Hindlimb muscle (tissue), 1 donor: ENCODE results near the gene GCM1. TPM values are rescaled to one million over a fixed set of nuclear protein-coding genes. Genes with fewer than 3 reads are reported as not detected.

Experiments
- DNase-seq: peaks from one replicate; pipeline ENCODE4 v3.0.0-alpha.2; 2013
- polyA plus RNA-seq: library from polyadenylated mRNA; unstranded; fragments of 120-200 nt; gene quantifications from one replicate; pipeline ENCODE4 v1.2.1, GENCODE V29; 2013; ENCODE audit not compliant: insufficient read length

Gene GCM1
- polyA plus RNA-seq, 1 donor, result not detected

DNA sequence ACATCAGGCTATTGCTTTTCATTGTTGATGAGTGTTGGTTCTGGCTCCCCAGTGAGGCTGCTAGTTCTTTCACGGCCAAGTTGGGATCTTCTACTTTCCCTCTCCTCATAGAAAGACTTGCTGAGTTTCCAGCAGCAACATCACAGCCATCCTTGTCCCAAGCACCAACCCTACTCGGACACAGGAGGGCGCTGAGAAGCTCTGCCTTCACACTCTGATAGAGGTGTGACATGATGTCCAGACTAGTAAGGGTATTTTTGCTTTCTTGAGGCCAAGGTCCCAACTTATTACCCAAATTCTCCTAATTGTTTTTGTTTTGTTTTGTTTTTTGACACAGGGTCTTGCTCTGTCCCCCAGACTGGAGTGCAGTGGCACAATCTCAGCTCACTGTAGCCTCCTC, 3.0 kb upstream of the GCM1 start:
- DNase-seq, result no peak

DNA sequence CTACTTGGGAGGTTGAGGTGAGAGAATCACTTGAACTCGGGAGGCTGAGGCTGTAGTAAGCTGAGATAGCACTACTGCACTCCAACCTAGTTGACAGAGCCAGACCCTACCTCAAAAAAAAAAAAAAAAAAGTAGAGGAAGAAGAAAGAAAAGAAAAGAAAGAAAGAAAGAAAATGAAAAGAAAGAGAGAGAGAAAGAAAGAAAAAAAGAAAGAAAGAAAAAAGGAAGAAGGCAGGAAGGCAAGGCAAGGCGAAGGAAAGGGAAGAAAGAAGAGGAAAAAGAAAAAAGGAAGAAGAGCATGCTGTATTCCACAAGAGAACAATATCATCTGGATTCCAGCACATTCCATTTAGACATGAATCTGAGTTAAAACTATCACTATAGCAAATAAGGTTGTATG, 3.8 kb downstream of the GCM1 start:
- no peak for DNase-seq

GRCh38 chr6:53143710-53144109, 4.9 kb downstream of the GCM1 start:
- DNase-seq, result no peak

DNA sequence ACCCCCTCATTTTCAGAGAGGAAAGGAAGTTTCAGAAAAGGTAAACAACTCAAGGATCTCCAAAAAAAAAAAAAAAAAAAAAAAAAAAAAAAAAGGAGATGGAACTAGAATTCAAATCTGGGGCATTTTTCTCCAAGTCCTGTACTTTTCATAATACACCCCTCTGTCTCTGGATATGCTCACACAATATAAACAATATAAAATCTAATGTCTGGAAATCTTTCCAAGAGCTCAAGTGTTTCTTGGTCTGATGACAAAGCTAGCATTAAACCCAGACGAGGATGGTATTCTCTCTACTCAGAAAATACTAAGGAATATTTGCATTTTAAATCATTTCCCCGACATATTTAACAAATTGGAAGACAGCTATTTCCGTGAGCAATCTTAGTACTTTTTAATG, 5.8 kb downstream of the GCM1 start:
- no peak for DNase-seq

GRCh38 chr6:53139841-53140413, 8.7 kb downstream of the GCM1 start:
- no peak for DNase-seq

GRCh38 chr6:53136000-53136609, 12.5 kb downstream of the GCM1 start:
- DNase-seq, result no peak

GRCh38 chr6:53134601-53135235, 13.9 kb downstream of the GCM1 start:
- DNase-seq, result no peak

GRCh38 chr6:53133961-53134360, 14.7 kb downstream of the GCM1 start:
- no peak for DNase-seq

GRCh38 chr6:53130569-53131290, 17.9 kb downstream of the GCM1 start:
- no peak for DNase-seq

DNA sequence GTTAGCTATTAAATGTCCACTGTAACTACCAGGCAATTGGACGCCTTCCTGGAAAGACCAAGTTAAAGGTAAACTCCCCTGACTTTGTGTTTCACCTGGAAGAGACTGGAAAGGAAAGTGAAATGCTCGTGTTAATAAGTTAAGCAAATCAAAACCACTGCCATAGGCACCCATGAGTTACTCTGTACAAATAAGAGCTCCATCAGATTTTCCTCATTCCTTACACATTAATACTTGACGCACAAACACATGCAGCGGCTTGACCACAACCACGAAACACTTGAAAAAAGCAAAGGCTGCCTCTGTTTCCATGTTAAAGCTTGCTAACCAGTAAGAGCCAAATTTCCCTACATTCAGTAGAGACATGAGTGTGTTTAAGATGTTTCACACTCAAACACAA, 19.8 kb downstream of the GCM1 start:
- no peak for DNase-seq

GRCh38 chr6:53125276-53125675, 23.4 kb downstream of the GCM1 start:
- no peak for DNase-seq

GRCh38 chr6:53124131-53124800, 24.4 kb downstream of the GCM1 start:
- DNase-seq, result no peak

GRCh38 chr6:53119772-53120409, 28.8 kb downstream of the GCM1 start:
- no peak for DNase-seq

DNA sequence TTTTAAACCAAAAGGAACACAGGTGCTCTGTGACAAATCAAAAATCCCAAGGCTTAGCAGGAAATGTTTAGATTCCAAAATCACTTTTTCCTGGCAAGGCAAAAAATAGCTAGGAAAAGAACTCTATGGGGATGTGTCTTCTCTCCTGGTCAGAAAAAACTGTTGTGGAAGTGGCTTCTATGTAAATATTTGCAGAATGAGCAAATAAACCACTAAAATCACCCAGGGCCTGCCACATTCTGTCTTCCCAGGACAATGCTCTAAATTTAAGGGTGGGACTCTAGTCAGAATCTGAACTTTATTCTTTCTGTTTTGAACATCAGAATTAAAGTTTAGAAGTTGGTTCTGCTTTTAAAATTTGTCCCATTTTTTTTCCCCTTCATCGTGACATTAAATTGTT, 29.3 kb downstream of the GCM1 start:
- no peak for DNase-seq

GRCh38 chr6:53115741-53116140, 32.9 kb downstream of the GCM1 start:
- DNase-seq, result no peak

GRCh38 chr6:53115113-53115512, 33.5 kb downstream of the GCM1 start:
- no peak for DNase-seq

- no peak for DNase-seq
Observed at GRCh38 chr6:53113742-53114141, 34.9 kb downstream of the GCM1 start.

DNA sequence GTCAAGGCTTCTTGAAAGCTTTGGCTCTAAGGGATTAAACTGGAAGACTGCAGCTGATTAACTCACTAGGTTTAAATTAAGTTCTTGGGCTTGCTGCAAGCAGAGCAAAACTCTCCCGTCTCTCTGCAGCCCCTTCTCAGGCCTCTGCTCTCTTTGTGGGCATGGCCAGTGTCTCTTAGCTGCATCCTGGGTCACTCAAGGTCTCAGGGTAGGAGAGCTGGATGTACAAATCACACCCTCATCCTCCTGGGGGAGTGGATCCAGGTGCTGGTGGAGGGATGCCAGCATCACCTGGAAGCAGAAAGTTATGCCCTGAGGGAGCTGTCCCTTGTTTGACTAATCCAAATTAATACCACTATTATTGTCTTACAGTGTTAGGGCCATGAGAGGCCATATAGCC, 35.8 kb downstream of the GCM1 start:
- DNase-seq, result no peak

DNA sequence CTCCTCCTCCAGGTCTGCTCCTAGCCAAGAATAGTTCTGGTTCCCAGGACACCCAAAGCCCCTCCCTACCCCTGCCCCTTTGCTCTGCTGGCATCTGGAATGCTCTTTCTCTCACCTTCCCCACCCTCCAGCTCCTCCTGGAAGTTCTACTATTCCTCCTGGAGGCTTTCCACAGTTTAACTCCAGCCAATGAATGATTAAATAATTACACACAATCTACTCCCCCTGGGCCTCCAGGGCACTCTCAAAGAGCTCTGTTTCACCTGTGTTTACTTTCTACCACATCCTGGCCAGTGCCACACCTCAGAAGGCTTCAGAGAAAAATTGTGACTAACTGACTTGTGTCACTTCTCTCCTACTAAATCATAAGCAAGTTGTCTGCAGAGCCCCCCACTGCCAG, 36.2 kb downstream of the GCM1 start:
- no peak for DNase-seq

GRCh38 chr6:53111865-53112264, 36.8 kb downstream of the GCM1 start:
- no peak for DNase-seq

DNA sequence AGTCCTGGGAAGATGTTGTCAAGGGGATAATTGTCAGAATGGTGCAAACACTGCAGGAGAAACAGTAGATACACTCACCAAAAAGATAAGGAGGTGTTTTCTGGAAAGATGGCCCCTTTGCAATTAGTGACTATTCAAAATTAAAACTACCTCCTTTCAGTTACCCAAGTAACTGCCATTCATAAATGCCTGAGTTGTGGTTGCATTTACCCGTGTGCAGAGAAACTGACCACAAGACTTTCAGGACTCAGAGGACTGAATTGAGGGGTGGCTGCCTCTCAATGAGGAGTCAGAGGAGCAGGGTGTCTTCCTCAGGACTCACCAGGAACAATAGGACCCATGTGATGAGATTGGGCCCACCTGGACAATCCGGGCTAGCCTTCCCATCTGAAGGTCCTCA, 39.0 kb downstream of the GCM1 start:
- no peak for DNase-seq

GRCh38 chr6:53107091-53107490, 41.5 kb downstream of the GCM1 start:
- no peak for DNase-seq

DNA sequence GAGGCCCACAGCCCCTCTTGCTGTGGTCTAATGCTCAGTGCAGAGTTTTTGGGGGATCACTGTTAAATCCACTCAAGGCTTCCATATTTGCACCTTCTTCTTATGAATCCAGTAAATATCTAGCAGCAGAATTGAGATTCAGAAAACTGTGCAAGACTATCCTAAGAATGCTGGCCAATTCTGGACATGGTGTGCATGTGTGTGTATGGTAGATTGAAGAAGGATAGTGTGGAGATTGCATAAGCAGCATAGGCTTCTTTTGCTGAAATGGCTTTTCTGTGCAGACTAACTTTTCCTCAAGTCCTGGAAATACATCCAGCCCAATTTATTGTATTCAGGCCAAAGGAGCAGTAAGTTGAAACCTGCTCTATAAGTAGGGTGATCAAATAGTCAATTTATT, 43.7 kb downstream of the GCM1 start:
- no peak for DNase-seq
